ENCODE data around the gene EHD1. TPM values are rescaled to one million over a fixed set of nuclear protein-coding genes. Genes with fewer than 3 reads are reported as not detected.

EHD1 gene
- total and polyA plus RNA-seq, 2 of the 8 experiments (the other 6 are each of a cell fraction or from before 2014, with no cell fraction given), result 31.5 to 42.9 TPM

DNA sequence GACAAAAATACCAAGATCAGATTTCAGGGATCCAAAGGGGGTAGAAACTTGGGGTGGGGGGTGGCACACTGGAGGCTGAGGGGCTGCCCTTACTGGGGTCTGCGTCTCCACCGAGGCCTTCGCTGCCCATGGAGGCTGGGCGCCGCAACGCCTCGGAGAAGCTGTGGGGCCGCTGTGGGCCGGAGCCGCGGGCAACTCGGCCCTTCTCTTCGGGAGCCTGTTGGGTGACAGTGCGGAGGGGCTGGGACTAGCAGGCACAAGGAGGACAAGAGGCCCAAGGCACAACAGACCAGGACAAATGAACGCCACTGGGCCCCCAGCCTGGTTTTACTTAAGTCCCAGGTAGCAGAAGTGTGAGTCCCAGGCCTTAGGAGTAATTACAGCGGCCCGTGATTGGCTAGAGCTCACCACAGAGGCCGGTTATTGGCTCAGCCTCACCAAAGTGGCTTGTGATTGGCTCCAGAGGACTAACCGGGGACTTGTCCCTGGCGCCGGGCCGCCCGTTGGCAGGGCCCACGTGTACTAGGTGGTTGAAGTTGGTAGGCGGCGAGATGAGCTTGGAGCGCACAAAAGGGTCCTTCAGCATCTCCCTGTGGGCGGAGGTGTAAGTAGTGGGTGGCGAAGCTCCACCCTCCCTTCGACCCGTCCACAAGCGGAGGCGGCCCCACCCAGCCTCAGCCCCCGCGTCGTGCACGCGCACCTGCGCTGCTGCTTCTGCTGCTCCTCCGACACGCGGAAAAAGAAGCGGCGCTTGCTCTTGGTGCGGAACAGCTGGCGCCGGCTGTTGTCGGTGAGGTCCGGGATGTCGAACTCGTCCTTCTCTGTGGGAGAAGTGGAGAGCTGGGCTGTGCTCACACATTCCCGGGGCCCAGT is 51.6 kb downstream of the EHD1 start (continued):
- TF ChIP-seq, protein P1, sequence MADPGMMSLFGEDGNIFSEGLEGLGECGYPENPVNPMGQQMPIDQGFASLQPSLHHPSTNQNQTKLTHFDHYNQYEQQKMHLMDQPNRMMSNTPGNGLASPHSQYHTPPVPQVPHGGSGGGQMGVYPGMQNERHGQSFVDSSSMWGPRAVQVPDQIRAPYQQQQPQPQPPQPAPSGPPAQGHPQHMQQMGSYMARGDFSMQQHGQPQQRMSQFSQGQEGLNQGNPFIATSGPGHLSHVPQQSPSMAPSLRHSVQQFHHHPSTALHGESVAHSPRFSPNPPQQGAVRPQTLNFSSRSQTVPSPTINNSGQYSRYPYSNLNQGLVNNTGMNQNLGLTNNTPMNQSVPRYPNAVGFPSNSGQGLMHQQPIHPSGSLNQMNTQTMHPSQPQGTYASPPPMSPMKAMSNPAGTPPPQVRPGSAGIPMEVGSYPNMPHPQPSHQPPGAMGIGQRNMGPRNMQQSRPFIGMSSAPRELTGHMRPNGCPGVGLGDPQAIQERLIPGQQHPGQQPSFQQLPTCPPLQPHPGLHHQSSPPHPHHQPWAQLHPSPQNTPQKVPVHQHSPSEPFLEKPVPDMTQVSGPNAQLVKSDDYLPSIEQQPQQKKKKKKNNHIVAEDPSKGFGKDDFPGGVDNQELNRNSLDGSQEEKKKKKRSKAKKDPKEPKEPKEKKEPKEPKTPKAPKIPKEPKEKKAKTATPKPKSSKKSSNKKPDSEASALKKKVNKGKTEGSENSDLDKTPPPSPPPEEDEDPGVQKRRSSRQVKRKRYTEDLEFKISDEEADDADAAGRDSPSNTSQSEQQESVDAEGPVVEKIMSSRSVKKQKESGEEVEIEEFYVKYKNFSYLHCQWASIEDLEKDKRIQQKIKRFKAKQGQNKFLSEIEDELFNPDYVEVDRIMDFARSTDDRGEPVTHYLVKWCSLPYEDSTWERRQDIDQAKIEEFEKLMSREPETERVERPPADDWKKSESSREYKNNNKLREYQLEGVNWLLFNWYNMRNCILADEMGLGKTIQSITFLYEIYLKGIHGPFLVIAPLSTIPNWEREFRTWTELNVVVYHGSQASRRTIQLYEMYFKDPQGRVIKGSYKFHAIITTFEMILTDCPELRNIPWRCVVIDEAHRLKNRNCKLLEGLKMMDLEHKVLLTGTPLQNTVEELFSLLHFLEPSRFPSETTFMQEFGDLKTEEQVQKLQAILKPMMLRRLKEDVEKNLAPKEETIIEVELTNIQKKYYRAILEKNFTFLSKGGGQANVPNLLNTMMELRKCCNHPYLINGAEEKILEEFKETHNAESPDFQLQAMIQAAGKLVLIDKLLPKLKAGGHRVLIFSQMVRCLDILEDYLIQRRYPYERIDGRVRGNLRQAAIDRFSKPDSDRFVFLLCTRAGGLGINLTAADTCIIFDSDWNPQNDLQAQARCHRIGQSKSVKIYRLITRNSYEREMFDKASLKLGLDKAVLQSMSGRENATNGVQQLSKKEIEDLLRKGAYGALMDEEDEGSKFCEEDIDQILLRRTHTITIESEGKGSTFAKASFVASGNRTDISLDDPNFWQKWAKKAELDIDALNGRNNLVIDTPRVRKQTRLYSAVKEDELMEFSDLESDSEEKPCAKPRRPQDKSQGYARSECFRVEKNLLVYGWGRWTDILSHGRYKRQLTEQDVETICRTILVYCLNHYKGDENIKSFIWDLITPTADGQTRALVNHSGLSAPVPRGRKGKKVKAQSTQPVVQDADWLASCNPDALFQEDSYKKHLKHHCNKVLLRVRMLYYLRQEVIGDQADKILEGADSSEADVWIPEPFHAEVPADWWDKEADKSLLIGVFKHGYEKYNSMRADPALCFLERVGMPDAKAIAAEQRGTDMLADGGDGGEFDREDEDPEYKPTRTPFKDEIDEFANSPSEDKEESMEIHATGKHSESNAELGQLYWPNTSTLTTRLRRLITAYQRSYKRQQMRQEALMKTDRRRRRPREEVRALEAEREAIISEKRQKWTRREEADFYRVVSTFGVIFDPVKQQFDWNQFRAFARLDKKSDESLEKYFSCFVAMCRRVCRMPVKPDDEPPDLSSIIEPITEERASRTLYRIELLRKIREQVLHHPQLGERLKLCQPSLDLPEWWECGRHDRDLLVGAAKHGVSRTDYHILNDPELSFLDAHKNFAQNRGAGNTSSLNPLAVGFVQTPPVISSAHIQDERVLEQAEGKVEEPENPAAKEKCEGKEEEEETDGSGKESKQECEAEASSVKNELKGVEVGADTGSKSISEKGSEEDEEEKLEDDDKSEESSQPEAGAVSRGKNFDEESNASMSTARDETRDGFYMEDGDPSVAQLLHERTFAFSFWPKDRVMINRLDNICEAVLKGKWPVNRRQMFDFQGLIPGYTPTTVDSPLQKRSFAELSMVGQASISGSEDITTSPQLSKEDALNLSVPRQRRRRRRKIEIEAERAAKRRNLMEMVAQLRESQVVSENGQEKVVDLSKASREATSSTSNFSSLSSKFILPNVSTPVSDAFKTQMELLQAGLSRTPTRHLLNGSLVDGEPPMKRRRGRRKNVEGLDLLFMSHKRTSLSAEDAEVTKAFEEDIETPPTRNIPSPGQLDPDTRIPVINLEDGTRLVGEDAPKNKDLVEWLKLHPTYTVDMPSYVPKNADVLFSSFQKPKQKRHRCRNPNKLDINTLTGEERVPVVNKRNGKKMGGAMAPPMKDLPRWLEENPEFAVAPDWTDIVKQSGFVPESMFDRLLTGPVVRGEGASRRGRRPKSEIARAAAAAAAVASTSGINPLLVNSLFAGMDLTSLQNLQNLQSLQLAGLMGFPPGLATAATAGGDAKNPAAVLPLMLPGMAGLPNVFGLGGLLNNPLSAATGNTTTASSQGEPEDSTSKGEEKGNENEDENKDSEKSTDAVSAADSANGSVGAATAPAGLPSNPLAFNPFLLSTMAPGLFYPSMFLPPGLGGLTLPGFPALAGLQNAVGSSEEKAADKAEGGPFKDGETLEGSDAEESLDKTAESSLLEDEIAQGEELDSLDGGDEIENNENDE (IDR thresholded peaks at IDR 0.05; ENCODE audit: insufficient replicate concordance, low read length), result no peak
- TF ChIP-seq, protein P2, sequence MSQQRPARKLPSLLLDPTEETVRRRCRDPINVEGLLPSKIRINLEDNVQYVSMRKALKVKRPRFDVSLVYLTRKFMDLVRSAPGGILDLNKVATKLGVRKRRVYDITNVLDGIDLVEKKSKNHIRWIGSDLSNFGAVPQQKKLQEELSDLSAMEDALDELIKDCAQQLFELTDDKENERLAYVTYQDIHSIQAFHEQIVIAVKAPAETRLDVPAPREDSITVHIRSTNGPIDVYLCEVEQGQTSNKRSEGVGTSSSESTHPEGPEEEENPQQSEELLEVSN (IDR thresholded peaks at IDR 0.05), result 0 out of 2 replicates have a peak, but pooled peaks have one; percentile 21
- 0 out of 2 replicates have a peak, but pooled peaks have one; percentile 7 for TF ChIP-seq SP2 (IDR thresholded peaks at IDR 0.05; ENCODE audit: low read length)
- TF ChIP-seq SIN3A (conservative IDR thresholded peaks at IDR 0.05 in 1 of 2, IDR thresholded peaks at IDR 0.05 in 1 of 2; ENCODE audit: low read depth in 1 of 2, low read length in 2 of 2), result no peak
- TF ChIP-seq CEBPB (IDR thresholded peaks at IDR 0.05; ENCODE audit: low read depth, low read length), result no peak
- peak; percentile 72 for TF ChIP-seq SP1 (IDR thresholded peaks at IDR 0.05; ENCODE audit: low read depth, low read length)
- TF ChIP-seq BCL11A (IDR thresholded peaks at IDR 0.05; ENCODE audit: low read depth in 2 of 2, low read length in 2 of 2), result no peak
- TF ChIP-seq CBX5 (IDR thresholded peaks at IDR 0.05; ENCODE audit: low read depth, low read length), result no peak
- TF ChIP-seq RBBP5 (IDR thresholded peaks at IDR 0.05; ENCODE audit: borderline replicate concordance, low read depth, low read length), result no peak
